Activated gamma-delta T cell treated with anti-CD3 and anti-CD28 coated beads, Interleukin-2, amount 50 U/mL, for 16 hours (primary cell): ENCODE data around the gene C2CD2.

ENCODE experiments used
- DNase-seq: peaks from one replicate; pipeline ENCODE4 v3.0.0-alpha.2; 2020; ENCODE audit warnings: low read depth

The C2CD2 gene

GRCh38 chr21:41865002-41865777 lies 88.6 kb downstream of the C2CD2 start:
- DNase-seq, result no peak

GRCh38 chr21:41864311-41865001 lies 89.4 kb downstream of the C2CD2 start:
- DNase-seq, result no peak

- DNase-seq, result no peak
Observed at GRCh38 chr21:41863439-41863740, 90.4 kb downstream of the C2CD2 start.

GRCh38 chr21:41861987-41862386 lies 91.8 kb downstream of the C2CD2 start:
- DNase-seq, result no peak

GRCh38 chr21:41861255-41861654 lies 92.6 kb downstream of the C2CD2 start:
- DNase-seq, result no peak

GRCh38 chr21:41859297-41859980 lies 94.4 kb downstream of the C2CD2 start:
- no peak for DNase-seq

GRCh38 chr21:41858466-41859296 lies 95.1 kb downstream of the C2CD2 start:
- no peak for DNase-seq

GRCh38 chr21:41857771-41858300 lies 96.0 kb downstream of the C2CD2 start:
- DNase-seq, result no peak

GRCh38 chr21:41856572-41856971 lies 97.2 kb downstream of the C2CD2 start:
- no peak for DNase-seq

GRCh38 chr21:41854426-41854995 lies 99.3 kb downstream of the C2CD2 start:
- no peak for DNase-seq

- no peak for DNase-seq
Observed at GRCh38 chr21:41852929-41853320, 100.9 kb downstream of the C2CD2 start.

GRCh38 chr21:41852151-41852928 lies 101.5 kb downstream of the C2CD2 start:
- no peak for DNase-seq

- DNase-seq, result no peak
Observed at GRCh38 chr21:41851090-41851790, 102.6 kb downstream of the C2CD2 start.

GRCh38 chr21:41850085-41850484 lies 103.7 kb downstream of the C2CD2 start:
- DNase-seq, result no peak

GRCh38 chr21:41848958-41849580 lies 104.7 kb downstream of the C2CD2 start:
- DNase-seq, result no peak

GRCh38 chr21:41848533-41848932 lies 105.3 kb downstream of the C2CD2 start:
- no peak for DNase-seq

GRCh38 chr21:41847066-41847804 lies 106.6 kb downstream of the C2CD2 start:
- DNase-seq, result no peak

- no peak for DNase-seq
Observed at GRCh38 chr21:41846536-41846935, 107.3 kb downstream of the C2CD2 start.

GRCh38 chr21:41846033-41846317 lies 107.8 kb downstream of the C2CD2 start:
- no peak for DNase-seq
